ENCODE data around the gene BICD2.
"Not testable (repeated sequence)": the region's sequence is repeated elsewhere in the genome, so short reads cannot be mapped to it uniquely, and the experiment has no call there.

The BICD2 gene

DNA sequence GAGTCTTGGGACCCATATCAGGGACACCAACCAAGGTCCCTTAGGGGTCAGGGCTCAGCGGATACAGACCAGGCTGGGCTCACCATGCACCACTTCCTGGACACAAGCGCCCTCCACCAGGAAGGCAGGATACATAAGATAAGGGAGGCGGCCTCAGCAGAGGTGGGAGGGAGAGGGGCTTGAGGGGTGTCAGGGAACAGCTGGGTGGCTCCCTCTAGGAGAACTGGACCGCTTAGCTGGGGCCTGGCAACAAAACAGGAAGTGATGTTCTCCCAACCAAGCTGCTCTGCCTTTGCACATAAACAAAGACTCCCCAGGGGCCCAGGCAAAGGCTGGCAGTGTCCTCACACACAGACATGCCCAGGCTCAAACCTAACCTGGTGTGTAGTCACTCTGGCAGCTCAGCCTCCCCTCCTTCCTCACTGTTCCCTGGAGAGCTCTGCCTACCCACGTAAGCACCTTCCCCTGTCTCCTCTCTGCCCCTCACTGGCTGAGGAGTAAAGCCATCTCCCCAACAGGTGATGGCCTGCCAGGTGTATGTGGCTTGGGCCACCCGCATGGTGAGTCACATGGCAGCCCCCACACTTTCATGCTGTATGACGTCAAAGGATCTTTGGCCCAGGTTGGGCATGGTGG, 5.8 kb upstream of the BICD2 start:
- DNase-seq (ENCODE audit: low read depth), result no peak

DNA sequence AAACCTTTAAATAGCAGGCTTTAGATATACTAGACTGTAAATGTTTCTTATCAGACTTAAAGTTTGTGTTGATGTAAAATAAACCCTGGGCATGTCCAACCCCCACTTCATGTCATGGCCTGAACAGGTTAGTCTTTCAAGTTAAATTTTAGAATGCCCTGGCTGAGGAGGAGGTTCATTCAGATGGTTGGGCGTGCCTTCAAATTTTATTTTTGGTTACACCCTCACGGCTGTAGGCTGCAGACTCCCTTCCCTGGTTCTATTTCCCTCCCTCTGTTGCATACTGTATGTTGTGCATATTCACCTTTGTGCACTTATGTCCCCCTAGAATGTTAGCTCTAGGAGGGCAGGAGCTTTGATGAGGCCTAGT, 5.3 kb upstream of the BICD2 start:
- no peak for DNase-seq (ENCODE audit: low read depth)

GRCh38 chr9:92769286-92769685, 4.7 kb upstream of the BICD2 start:
- no peak for DNase-seq (ENCODE audit: low read depth)

GRCh38 chr9:92768816-92769215, 4.2 kb upstream of the BICD2 start:
- DNase-seq (ENCODE audit: low read depth), result not testable (repeated sequence)

DNA sequence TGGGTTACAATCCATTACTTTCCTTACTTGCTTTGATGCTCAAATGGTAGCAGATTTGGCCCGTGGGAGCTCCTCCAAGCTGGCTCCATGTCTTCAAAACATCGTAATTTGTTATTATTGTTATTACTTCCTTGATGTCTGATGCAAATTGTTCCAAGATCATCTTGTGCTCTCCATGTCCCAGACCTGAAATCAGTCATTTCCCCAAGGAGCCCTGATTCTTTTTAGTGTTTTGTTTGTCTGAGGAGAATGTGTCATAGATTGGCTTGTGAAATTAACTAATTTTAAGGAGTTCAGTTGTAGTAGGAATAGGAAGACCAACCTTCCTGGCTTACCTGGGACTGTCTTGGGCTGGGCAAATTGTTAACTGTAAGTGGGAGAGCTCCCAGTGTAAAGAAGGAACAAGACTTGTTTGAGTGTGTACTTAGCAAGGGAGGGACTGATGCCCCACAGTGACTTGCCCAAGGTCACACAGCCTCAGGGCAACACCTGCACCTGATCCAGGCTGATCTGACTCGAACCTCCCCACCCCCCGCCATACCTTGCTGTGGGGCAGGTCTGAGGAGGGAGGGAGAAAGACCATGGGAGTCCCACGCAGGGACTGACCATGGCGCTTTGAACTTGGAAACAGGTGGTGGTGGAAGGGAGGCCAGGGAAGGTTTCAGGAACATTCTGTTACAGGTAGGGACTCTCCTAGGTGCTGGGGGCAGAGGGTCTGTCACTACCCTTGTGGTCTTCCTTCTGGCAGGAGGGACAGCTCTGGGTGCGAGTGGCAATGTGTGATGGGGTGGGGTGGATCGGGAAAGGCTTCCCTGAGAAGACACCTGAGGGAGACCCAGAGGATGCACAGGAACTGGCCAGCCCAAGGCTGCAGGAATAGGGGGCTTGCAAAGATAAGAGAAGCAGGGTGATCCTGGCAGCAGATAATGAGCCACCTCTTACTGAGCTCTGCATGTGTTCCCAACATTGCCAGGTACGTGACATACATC, 2.7 kb upstream of the BICD2 start:
- no peak for DNase-seq (ENCODE audit: low read depth)

DNA sequence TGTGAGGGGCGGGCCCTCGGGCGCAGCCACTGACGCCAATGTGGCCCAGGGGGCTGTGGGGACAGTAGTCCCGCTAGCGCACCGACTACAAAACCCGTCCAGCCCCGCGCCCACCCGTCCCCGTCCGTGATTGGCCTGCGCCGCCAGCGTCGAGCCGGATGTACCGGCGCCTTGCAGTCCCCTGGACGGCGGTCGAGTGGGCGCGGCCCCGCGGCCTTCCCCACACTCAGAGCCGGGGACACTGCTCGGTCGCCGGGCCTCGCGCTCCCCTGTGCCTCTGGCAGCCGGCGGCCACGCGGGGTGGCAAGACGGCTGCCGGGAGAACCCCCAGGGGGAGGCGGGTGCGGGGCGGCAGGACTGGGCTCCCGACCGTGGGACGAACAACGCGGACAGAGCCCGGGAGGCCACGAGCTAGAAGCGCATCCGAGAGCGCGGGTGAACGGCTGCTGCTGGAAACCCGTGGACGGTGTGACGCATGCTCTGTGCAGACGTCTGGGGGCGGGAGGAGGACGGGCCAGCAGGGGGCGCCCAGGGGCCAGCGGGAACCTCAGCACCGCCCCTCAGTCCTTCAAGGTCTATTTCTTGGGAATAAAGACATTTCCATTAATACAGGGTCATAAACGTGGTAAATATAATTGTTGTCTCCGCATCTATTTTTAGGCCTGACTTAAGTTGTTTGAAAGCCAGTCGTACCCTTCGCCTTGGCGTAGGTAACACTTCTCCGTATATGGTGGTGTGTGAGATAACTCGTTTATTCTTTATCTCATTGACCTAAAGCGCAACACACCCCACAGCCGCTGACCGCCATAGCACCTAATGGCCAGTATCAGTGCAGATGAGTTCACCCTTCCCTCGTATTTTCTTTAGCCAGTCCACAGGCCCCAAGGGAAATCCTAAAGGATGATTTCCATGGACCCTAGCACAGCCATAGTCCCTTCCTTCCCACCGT, 629 bp upstream of the BICD2 start:
- DNase-seq (ENCODE audit: low read depth), result peak; percentile 97

GRCh38 chr9:92763721-92764380, 782 bp downstream of the BICD2 start:
- no peak for DNase-seq (ENCODE audit: low read depth)

GRCh38 chr9:92762781-92763708, 1.6 kb downstream of the BICD2 start:
- no peak for DNase-seq (ENCODE audit: low read depth)

- no peak for DNase-seq (ENCODE audit: low read depth)
Measured at GRCh38 chr9:92762196-92762595, 2.4 kb downstream of the BICD2 start.

- DNase-seq (ENCODE audit: low read depth), result no peak
Measured at GRCh38 chr9:92761686-92762085, 2.9 kb downstream of the BICD2 start.

DNA sequence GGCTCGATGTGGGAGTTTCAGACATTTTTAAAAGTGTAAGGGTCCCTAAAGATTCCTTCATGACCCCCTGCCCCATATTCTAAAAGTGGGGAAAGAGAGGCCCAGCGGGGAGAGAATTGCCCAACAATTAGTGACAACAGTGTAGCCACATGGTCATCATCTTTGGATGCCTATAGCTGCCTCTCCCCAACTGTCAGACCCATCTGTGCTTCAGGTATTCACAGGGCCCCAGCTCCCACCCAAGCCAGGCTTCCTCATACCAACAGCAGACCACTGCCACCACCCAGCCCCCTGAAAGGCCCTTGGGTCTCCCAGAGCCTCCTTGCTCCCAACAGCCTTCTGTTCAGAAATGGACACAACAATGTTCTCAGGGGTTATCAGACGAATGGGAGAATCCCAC, 4.1 kb downstream of the BICD2 start:
- no peak for DNase-seq (ENCODE audit: low read depth)

DNA sequence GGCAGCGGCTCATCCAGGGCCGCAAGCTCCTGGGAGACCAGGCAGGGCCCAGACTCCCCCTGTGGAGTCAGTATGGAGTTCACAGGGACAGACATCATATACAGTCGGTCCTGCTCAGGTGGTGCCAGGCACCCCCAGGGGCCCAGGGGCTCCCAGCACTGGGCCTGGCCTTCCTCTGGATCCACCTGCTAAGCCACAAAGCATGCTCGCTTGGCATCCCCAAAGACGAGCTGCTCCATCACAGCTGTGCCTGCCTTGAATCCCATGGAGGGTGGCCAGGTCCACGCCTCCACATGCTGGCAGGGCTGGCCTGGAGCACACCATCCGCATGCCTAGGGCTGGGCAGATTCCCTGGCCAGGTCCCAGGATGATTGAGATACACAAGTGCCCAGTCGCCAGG, 4.6 kb downstream of the BICD2 start:
- no peak for DNase-seq (ENCODE audit: low read depth)

- DNase-seq (ENCODE audit: low read depth), result no peak
Measured at GRCh38 chr9:92759446-92759845, 5.2 kb downstream of the BICD2 start.

DNA sequence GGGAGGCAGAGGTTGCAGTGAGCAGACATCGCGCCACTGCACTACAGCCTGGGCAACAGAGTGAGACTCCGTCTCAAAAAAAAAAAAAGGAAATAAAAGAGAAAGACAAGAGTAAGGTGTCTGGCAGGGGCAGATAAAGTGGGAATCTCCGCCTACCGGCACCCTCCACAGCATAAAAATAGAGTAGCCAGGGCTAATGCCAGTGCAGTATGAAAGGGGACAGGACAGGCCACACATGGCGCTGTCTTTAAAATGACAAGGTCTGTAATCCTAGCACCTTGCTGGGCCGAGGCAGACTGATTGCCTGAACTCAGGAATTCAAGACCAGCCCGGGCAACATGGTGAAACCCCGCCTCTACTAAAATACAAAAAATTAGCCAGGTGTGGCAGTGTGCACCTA, 7.8 kb downstream of the BICD2 start:
- no peak for DNase-seq (ENCODE audit: low read depth)

DNA sequence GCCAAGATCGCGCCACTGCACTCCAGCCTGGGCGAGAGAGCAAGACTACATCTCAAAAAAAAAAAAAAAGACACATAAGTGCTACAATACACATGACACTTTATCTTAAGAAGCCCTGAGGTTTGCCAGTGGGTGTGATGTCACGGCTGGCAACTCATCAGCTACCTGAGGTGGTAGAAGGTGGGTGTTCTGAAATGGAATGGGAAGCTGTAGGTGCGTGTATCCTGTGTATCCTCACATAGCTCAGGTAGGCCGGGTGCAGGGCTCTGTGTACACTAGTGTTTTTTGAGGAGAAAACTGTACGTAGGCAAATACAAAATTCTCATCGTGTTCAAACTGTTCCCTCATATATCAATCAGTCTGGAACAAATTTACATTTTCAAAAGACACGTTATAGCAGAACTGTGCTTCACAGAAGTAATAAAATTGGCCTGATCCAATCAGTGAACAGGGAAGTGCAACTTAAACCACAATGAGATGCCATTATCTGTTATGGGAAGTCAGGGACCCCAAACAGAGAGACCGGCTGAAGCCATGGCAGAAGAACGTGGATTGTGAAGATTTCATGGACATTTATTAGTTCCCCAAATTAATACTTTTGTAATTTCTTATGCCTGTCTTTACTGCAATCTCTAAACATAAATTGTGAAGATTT, 10.4 kb downstream of the BICD2 start:
- DNase-seq (ENCODE audit: low read depth), result no peak

- DNase-seq (ENCODE audit: low read depth), result no peak
Measured at GRCh38 chr9:92752812-92753404, 11.7 kb downstream of the BICD2 start.

DNA sequence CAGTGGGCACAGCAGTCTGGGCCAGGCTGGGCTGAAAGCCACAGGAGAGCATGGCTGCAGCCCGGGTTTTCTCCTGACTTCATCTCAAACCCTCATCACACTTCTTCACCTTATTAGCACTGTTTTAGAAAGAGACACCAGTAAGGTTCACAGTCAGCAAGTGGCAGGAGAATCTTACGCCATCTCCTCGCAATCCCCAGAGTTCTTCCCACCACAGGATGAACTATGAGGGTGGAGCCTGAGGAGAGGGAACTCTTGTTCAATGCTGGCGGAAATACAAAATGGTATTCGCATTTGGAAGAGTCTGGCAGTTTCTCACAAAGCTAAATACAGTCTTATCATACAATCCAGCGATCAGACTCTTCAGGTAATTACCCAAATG, 14.7 kb downstream of the BICD2 start:
- no peak for DNase-seq (ENCODE audit: low read depth)

- no peak for DNase-seq (ENCODE audit: low read depth)
Measured at GRCh38 chr9:92749071-92749933, 15.3 kb downstream of the BICD2 start.

- DNase-seq (ENCODE audit: low read depth), result no peak
Measured at GRCh38 chr9:92748233-92748497, 16.5 kb downstream of the BICD2 start.
